Esophagus squamous epithelium (tissue), 5 donors: ENCODE results near the gene ABCF3. TPM values are rescaled to one million over a fixed set of nuclear protein-coding genes. Genes with fewer than 3 reads are reported as not detected.

ENCODE experiments used
- DNase-seq: peaks from one replicate; lab custom pipeline; 2025; lab: John Stamatoyannopoulos, UW
- H3K27ac ChIP-seq, 4 donors: fragments of 200-600 bp; sonication (generic); one replicate each; pipeline ENCODE4 v1.5.1; 2016 to 2019; ENCODE audit warnings: mild to moderate bottlenecking in 1 of 4
- H3K27me3 ChIP-seq, 4 donors: fragments of 200-600 bp; sonication (generic); 1 replicate in 3 of 4; 2 replicates in 1 of 4; pipeline versions ENCODE4 v1.5.1 to v1.6.0; 2017 to 2021; ENCODE audit warnings: antibody characterized with exemption in 1 of 4
- H3K36me3 ChIP-seq, 3 donors: fragments of 200-600 bp; sonication (generic); one replicate each; pipeline ENCODE4 v1.5.1; 2016 to 2019
- H3K4me1 ChIP-seq, 3 donors: fragments of 200-600 bp; sonication (generic); one replicate each; pipeline ENCODE4 v1.5.1; 2017 to 2019
- H3K4me3 ChIP-seq, 4 donors: fragments of 200-600 bp; sonication (generic); 1 replicate in 3 of 4; 2 replicates in 1 of 4; pipeline ENCODE4 v1.5.1; 2016 to 2019; ENCODE audit warnings: mild to moderate bottlenecking in 2 of 4, moderate library complexity in 1 of 4
- H3K9me3 ChIP-seq, 3 donors: fragments of 200-600 bp; sonication (generic); one replicate each; pipeline ENCODE4 v1.5.1; 2016 to 2019
- POLR2A ChIP-seq, 4 donors: fragments of 450-650 bp; IDR thresholded peaks; one replicate each; pipeline ENCODE4 v1.6.1; 2017; ENCODE audit warnings: antibody characterized with exemption in 4 of 4, mild to moderate bottlenecking in 4 of 4, moderate library complexity in 3 of 4
- WGBS, 2 donors: methylation state at CpG; one replicate each; pipeline ENCODE4 v1.1.5; 2018; 5-methylcytosine and 5-hydroxymethylcytosine counted together
- intact Hi-C: fragments of 100-400 bp; cut with DNase I; formaldehyde crosslinking; loops from one replicate; pipeline ENCODE4 v1.15.0; 2022
- total RNA-seq, 4 donors: library from RNA; depleted of rRNA; stranded (reverse); fragments of >200 nt; gene quantifications; one replicate each; pipeline ENCODE4 v1.1.0, GENCODE V29; 2016
- TF ChIP-seq, protein P1 (sequence below), 6 experiments: fragments of 450-650 bp in 4 of 6; fragments of 200-600 bp in 2 of 6; sonication (generic) in 2 of 6; IDR thresholded peaks; one replicate each; pipeline ENCODE4 v1.5.1; 2016 to 2019; ENCODE audit warnings: antibody characterized with exemption in 6 of 6, mild to moderate bottlenecking in 4 of 6, moderate library complexity in 4 of 6
- donor health status: DM: yes; HTN: yes; CAD: no.

Gene ABCF3
- total RNA-seq, 4 donors from 2014 or later = 31.4 to 63.1 (median 40.5) TPM

DNA sequence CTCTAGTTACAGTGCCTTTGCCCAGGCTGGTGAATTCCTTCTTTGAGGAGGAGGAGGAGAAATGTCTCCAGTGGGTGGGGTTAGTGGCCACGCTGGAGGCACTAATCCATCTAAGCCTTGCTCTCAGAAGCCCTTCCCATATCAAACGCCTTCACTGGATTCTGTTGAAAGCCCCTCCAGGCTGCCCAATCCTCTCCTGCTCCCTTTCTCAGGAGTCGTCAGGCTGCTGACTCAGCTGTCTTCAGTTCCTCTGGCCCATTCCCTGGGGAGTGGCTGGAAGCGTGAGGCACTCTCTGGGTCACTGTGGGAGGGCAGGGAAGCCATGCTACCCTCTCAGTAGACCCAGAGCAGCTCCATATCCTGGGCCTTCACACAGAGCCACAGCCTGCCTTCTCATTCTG is 8.7 kb upstream of the ABCF3 start:
- no peak for DNase-seq
- WGBS, 2 donors = 19 to 31% methylated on average over 4 of the region's 4 CpGs
- peaks cover 44 to 57% (median 53%) of the 10 kb centered on the region in 3 donors for H3K36me3 ChIP-seq
- peak overlapping the region; percentile 96 to 98 (median 98) for H3K27ac ChIP-seq
- H3K4me3 ChIP-seq = peak overlapping the region in 3 of 4 donors; percentile 97 to 100 (median 99)
- intact Hi-C loops = no loop called here
- TF ChIP-seq, protein P1, sequence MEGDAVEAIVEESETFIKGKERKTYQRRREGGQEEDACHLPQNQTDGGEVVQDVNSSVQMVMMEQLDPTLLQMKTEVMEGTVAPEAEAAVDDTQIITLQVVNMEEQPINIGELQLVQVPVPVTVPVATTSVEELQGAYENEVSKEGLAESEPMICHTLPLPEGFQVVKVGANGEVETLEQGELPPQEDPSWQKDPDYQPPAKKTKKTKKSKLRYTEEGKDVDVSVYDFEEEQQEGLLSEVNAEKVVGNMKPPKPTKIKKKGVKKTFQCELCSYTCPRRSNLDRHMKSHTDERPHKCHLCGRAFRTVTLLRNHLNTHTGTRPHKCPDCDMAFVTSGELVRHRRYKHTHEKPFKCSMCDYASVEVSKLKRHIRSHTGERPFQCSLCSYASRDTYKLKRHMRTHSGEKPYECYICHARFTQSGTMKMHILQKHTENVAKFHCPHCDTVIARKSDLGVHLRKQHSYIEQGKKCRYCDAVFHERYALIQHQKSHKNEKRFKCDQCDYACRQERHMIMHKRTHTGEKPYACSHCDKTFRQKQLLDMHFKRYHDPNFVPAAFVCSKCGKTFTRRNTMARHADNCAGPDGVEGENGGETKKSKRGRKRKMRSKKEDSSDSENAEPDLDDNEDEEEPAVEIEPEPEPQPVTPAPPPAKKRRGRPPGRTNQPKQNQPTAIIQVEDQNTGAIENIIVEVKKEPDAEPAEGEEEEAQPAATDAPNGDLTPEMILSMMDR (IDR thresholded peaks at IDR 0.05) = no peak
- TF ChIP-seq POLR2A (IDR thresholded peaks at IDR 0.05) = no peak
- H3K9me3 ChIP-seq = no peaks in the 10 kb centered on the region
- no peaks in the 10 kb centered on the region for H3K27me3 ChIP-seq
- H3K4me1 ChIP-seq = peaks cover 39 to 59% (median 47%) of the 10 kb centered on the region in 3 donors

DNA sequence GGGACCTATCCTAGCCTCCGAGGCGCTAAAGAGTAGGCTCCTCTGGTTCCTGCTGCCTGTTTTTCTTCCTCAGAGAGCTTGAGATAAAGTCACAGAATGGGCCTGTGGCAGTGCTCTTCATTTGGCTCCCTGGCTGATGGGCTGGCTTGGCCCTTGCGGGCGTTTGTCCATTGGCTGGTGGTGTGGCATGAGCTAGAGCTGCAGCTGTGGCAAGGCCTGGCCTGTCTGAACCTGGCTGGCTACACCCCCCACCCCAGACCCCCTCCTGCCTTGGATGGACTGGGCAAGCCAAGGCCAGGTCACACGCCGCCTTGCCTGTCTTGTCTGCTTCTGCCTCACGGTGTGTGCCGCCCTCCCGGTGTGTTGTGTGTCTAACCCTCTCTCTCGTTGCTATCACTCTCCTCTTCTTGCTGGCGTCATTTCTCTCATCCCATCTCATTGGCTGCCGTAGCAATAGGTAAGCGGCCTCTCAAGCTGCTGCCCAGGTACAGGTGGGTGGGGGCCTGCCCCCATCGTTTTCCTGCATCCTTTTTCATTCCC is 8.2 kb upstream of the ABCF3 start:
- Histone ChIP-seq H3K9me3 (no peaks in the 10 kb centered on the region), H3K36me3 (peaks cover 49 to 62% (median 58%) of the 10 kb centered on the region in 3 donors), H3K27ac (peak overlapping the region in 3 of 4 donors; percentile 97 to 98 (median 98)), H3K27me3 (no peaks in the 10 kb centered on the region), H3K4me1 (peaks cover 39 to 54% (median 45%) of the 10 kb centered on the region in 3 donors), H3K4me3 (peak overlapping the region in 1 of 4 donors; percentile 99)
- no peak for DNase-seq
- 89 to 91% methylated on average over 13 of the region's 14 CpGs for WGBS, 2 donors
- intact Hi-C loops = no loop called here
- TF ChIP-seq POLR2A (IDR thresholded peaks at IDR 0.05) = no peak
- TF ChIP-seq, protein P1 (IDR thresholded peaks at IDR 0.05) = no peak

DNA sequence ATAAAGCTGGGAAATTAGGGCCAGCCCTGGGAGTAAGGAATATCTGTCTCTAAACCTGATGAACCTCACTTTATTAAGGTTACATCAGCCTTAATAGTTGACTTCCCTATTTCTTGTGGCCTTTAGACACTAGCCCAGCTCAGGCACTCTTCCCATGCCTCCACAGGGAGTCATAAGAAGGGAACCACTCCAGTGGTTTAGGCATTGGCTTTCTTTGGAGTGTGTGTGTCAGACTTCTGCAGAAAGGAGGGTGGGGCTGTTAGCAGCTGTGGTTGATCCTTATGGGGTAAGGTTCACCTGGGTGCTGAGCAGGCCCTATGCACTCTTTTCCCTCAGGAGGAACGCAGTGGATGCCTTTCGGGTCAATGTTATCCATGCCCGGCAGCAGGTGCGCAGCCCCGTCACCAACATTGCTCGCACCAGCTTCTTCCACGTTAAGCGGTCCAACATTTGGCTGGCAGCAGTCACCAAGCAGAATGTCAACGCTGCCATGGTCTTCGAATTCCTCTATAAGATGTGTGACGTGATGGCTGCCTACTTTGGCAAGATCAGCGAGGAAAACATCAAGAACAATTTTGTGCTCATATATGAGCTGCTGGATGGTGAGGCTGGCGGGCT is 7.4 kb upstream of the ABCF3 start:
- 92 to 94% methylated on average over 13 of the region's 13 CpGs for WGBS, 2 donors
- Histone ChIP-seq H3K27me3 (no peaks in the 10 kb centered on the region), H3K27ac (no peak overlapping the region), H3K4me1 (peaks cover 39 to 46% (median 42%) of the 10 kb centered on the region in 3 donors), H3K4me3 (no peak overlapping the region), H3K9me3 (no peaks in the 10 kb centered on the region), H3K36me3 (peaks cover 57 to 70% (median 66%) of the 10 kb centered on the region in 3 donors)
- TF ChIP-seq, protein P1 (IDR thresholded peaks at IDR 0.05) = no peak
- no peak for TF ChIP-seq POLR2A (IDR thresholded peaks at IDR 0.05)
- intact Hi-C loops = no loop called here
- DNase-seq = no peak

DNA sequence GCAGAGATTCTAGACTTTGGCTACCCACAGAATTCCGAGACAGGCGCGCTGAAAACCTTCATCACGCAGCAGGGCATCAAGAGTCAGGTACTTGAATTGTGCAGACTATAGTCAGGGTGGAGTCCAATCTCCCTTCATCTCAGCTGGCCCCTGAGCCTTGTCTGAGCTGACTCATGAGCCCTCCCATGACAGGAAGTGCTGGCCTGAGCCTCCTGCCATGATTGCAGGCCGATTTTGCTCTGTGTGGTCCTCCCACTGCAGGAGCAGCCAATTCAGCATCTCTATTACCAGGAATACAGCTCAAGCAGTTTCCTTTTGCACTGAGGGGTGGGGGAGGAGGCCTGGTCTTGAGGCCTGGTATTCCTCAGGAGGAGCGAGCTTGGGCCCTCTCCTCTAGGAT is 5.8 kb upstream of the ABCF3 start:
- no peaks in the 10 kb centered on the region for H3K27me3 ChIP-seq
- TF ChIP-seq, protein P1 (IDR thresholded peaks at IDR 0.05) = no peak
- TF ChIP-seq POLR2A (IDR thresholded peaks at IDR 0.05) = no peak
- no peak for DNase-seq
- H3K9me3 ChIP-seq = no peaks in the 10 kb centered on the region
- peaks cover 62 to 82% (median 70%) of the 10 kb centered on the region in 3 donors for H3K36me3 ChIP-seq
- peaks cover 36 to 44% (median 37%) of the 10 kb centered on the region in 3 donors for H3K4me1 ChIP-seq
- 80 to 90% methylated on average over 5 to 6 of the region's 6 CpGs for WGBS, 2 donors
- no peak overlapping the region for H3K27ac ChIP-seq
- intact Hi-C loops = no loop called here
- no peak overlapping the region for H3K4me3 ChIP-seq

DNA sequence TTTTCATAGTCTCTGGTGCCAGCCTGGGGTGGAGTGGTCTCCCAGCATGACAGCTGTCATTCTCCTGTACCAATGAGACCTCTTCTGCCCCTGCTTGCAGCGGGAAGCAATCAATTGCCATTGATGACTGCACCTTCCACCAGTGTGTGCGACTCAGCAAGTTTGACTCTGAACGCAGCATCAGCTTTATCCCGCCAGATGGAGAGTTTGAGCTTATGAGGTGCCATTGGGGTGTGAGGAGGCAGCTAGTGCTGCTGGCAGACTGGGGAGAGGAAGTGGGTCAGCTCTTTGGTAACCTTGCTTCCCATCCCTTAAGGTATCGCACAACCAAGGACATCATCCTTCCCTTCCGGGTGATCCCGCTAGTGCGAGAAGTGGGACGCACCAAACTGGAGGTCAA is 4.4 kb upstream of the ABCF3 start:
- peaks cover 28 to 38% (median 32%) of the 10 kb centered on the region in 3 donors for H3K4me1 ChIP-seq
- no peak overlapping the region for H3K4me3 ChIP-seq
- H3K27ac ChIP-seq = no peak overlapping the region
- no peak for TF ChIP-seq POLR2A (IDR thresholded peaks at IDR 0.05)
- TF ChIP-seq, protein P1 (IDR thresholded peaks at IDR 0.05) = no peak
- WGBS, 2 donors = 98% methylated on average over 5 of the region's 9 CpGs; no CpG with 5 or more reads in 1 of the 2 donors
- H3K9me3 ChIP-seq = no peaks in the 10 kb centered on the region
- intact Hi-C loops = no loop called here
- no peak for DNase-seq
- peaks cover 62 to 82% (median 70%) of the 10 kb centered on the region in 3 donors for H3K36me3 ChIP-seq
- no peaks in the 10 kb centered on the region for H3K27me3 ChIP-seq
